IPS-11a (cell line): ENCODE results near the gene PRDM12.
A peak's percentile ranks its signal among the peaks of the same experiment; 100 is the strongest.

Source experiments
- H3K4me3 ChIP-seq: one replicate; pipeline ENCODE4 v1.5.1; 2013; ENCODE audit warnings: low read depth, low read length, control low read depth

PRDM12 gene

DNA sequence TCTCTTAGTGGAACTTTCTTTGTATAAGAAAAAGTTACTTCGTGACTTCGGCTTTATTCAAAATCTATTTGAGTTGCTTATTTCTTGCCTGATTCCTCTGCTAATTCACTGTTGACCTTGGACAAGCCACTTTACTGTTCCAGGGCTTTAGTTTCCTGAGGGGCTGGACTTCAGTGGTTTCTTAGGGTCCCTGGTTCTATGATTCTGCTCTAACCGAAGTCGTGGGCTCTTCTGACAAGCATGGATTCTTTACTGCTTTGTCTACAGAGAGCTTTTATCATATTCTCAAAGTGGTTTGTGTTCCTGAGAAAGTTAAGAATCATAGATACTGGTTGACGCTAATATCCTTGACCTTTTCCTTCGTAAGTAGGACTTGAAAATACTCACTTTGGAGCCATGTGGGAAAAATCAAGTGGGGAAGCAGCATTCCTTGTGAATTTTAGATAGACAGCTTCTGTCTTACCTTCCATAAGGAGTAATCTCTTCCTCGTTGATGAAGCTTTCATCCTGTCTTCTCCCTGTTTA lies 50.3 kb downstream of the PRDM12 start:
- H3K4me3 ChIP-seq: peak overlapping the region; percentile 78

DNA sequence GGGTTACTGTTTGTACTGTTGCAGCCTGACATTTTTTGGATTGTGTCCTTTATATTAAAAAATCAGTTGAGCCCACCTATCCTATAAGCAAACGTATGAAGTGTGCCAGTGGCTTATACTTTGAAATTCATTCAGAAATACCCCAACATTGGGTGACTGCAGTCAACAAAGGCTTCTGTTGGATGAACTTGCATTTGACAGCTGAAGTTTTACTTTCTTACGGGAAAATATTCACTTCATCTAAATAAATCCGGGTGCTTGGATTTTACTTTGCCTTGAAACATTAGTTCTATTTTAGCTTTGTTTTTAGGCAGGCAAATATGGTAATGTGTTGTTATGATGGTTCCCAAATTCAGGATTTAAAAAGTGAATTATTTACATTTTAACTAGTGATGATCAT lies 50.9 kb downstream of the PRDM12 start:
- peak overlapping the region; percentile 33 for H3K4me3 ChIP-seq

DNA sequence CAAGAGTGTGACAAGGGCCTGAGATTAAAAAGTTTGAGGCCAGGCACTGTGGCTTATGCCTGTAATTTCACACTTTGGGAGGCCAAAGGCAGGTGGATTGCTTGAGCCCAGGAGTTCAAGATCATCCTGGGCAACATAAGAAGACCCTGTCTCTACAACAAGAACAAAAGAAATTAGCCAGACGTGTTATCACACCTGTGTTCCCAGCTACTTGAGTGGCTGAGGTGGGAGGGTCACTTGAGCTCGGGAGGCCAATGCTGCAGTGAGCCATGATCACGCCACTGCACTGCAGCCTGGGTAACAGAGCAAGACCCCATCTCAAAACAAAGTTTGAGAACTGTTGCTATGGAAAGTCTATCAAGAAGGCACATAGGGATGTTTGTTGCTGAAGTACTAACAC lies 54.2 kb downstream of the PRDM12 start:
- no peak overlapping the region for H3K4me3 ChIP-seq

DNA sequence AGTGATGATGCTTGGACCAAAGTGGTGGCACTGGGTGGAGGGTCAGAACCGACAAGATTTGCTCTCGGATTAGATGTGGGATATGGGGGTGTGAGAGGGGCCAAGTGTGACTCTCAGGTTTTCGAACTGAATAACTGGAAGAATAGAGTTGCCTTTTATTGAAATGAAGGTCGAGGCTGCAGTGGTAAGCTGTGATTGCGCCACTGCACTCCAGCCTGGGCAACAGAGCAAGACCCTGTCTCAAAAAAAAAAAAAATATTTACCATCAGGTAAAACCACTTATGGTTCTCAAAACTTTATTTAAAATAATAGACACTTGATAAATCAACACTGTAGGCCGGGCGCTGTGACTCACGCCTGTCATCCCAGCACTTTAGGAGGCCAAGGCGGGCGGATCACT lies 56.4 kb downstream of the PRDM12 start:
- H3K4me3 ChIP-seq: no peak overlapping the region

DNA sequence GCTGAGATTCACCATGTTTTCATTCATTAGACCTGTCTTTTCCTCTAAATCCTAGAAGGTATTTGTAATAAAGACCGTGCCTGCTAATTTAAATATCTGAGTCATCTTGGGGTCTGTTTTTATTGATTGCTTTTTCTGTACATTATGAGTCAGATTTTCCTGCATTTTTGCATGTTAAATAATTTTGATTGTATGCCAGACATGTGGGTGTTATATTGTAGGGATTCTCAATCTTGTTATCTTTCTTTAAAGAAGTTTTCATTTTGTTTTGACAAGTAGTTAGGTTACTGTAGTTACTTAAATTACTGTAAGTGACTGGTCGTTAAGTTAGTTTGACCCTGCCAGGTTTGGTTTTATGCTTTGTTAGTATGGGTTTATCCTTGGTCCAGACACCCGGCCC lies 64.3 kb downstream of the PRDM12 start:
- no peak overlapping the region for H3K4me3 ChIP-seq

DNA sequence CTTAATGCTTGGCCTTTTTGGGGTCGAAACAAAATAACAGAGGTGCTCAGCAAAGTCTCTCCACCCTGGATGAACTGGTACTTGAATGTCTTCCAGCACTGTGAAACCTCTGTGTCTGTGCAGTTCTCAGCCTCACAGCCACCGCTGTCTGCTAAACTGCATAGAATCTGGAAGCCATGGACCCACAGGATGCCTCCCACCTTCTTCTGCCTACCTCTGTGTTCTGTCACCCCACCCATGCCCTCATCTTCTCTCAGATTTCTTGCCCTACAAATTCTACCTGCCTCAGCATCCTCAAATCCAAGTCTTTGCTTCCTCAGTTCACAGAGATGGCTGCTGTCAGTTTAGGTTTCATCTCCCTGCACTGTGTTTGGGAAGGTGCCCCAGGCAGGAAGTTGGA lies 64.8 kb downstream of the PRDM12 start:
- no peak overlapping the region for H3K4me3 ChIP-seq

DNA sequence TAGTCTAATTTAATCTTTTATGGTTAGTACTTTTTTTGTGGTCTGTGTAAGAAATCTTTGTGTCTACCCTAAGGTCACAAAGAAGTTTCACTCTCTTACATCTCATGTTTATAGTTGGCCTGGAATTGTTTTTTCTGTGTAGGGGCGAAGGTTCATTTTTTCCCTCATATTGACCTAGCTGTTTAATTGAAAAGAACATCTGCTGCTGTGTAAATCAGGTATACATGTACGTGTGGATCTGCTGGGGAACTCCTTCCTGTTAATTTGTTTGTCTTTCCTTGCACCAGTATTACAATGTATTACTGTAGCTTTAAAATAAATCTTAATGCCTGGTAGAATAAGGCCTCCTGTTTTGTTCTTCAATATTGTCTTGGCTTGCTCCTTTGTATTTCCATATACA lies 67.0 kb downstream of the PRDM12 start:
- H3K4me3 ChIP-seq: no peak overlapping the region

DNA sequence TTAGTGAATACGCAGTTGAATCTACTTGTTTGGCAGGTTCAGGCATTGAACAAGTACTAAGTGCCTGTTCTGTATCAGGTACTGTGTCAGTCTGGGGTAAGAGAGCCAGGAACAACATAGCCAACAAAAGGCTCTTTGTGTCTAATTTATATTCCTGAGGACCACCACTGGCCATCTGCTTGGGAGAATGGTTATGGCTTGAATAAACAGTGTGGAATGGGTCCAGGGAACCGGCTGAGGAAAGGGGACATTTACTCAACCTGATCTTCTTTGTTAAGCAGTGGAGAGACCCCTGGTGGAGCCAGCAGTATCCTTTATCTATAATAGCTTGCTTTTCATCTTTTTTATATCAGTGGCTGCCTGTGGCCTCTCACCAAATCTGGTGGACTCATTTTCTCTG lies 67.7 kb downstream of the PRDM12 start:
- H3K4me3 ChIP-seq: no peak overlapping the region
